Eye (tissue), 1 donor: ENCODE results near the gene ANKRD45.
A peak's percentile ranks its signal among the peaks of the same experiment; 100 is the strongest.
"Not testable (repeated sequence)": the region's sequence is repeated elsewhere in the genome, so short reads cannot be mapped to it uniquely, and the experiment has no call there.

Source experiments
- DNase-seq: peaks from one replicate; pipeline ENCODE4 v3.0.0-alpha.2; 2015

Gene ANKRD45, protein sequence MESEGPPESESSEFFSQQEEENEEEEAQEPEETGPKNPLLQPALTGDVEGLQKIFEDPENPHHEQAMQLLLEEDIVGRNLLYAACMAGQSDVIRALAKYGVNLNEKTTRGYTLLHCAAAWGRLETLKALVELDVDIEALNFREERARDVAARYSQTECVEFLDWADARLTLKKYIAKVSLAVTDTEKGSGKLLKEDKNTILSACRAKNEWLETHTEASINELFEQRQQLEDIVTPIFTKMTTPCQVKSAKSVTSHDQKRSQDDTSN

GRCh38 chr1:173669491-173669941, at the start of gene ANKRD45:
ANKRD45 (minus strand) TSS chr1:173669851; CDS start chr1:173659418, 10,433 bp downstream.
- peak; percentile 94 for DNase-seq

- no peak for DNase-seq
Observed at GRCh38 chr1:173717238-173717637, 47.6 kb upstream of the ANKRD45 start.

DNA sequence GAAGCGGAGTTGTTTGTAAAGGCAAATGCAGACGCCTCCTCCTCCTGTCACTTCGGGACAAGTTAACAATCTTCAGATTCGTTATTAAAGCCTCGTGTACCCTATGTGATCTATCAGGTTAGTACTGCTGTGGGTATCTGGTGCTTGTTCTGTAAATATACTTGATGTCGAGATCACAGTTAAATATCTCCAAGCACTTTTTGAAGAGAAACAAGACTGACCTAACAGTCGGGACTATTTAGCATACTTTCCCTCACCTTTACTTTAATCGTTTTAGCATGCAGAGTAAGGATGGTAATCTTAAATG, 45.8 kb upstream of the ANKRD45 start:
- no peak for DNase-seq

DNA sequence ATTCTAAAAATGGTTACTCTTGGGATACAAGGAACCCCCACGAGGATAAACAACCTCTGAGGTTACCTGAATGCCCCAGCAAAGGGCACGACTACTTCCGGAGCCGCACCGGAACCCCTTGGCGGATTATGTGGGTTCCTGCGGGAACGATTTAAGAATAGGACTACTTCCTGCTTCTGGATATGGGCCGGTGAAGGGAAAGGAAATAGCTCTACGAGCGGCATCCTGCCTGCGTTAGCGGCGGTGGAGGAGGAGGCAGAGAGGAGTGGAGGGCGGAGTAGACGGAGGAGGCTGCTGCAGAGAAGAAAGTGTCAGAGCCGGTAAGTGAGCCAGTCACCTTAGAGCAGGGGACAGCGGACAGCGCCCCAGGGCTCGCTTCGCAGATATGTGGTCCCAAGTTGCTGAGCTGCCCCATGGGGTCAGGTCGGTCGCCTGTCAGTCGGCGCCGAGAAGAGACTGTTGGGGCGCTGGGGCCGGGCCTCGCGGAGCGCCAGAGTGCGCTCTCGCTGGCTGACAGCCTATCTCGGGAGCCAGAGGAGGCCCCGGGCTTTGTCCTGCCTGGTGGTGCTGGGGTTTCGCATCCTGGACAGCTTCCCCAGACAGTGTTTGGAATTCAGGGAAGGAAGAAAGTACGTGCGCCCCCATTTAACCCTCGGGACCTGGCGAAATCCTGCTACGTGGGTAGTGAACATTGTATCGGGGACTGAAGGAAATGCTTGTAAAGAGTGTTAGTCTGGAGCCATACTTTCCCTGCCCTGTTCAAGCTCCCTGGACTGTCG, 45.3 kb upstream of the ANKRD45 start, which contains the start of gene KLHL20:
TSS of gene KLHL20 (plus strand) at position 223 of the 779 bp plus-strand sequence. CDS start 1,063 bp downstream, outside the sequence.
- DNase-seq: peak; percentile 97

- no peak for DNase-seq
Observed at GRCh38 chr1:173714441-173714758, 44.7 kb upstream of the ANKRD45 start.

- no peak for DNase-seq
Observed at GRCh38 chr1:173708787-173709186, 39.1 kb upstream of the ANKRD45 start.

GRCh38 chr1:173705117-173705516, 35.5 kb upstream of the ANKRD45 start:
- no peak for DNase-seq

DNA sequence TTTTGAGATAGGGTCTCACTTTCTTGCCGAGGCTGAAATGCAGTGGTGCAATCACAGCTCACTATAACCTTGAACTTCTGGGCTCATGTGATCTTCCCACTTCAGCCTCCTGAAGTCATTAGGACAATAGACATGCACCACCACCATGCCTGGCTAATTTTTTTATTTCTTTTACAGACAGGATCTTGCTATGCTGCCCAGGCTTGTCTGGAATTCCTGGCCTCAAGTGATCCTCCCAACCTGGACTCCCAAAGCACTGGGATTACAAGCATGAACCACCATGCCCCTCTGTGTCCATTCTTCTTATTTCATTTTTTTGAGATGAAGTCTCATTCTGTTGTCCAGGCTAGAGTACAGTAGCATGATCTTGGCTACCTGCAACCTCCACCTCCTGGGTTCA, 33.1 kb upstream of the ANKRD45 start:
- no peak for DNase-seq

DNA sequence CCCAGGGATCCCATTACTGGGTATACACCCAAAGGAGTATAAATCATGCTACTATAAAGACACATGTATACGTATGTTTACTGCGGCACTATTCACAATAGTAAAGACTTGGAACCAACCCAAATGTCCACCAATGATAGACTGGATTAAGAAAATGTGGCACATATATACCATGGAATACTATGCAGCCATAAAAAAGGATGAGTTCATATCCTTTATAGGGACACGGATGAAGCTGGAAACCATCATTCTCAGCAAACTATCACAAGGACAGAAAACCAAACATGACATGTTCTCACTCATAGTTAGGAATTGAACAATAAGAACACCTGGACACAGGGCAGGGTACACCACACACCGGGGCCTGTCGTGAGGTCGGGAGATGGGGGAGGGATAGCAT, 31.6 kb upstream of the ANKRD45 start:
- DNase-seq: not testable (repeated sequence)

DNA sequence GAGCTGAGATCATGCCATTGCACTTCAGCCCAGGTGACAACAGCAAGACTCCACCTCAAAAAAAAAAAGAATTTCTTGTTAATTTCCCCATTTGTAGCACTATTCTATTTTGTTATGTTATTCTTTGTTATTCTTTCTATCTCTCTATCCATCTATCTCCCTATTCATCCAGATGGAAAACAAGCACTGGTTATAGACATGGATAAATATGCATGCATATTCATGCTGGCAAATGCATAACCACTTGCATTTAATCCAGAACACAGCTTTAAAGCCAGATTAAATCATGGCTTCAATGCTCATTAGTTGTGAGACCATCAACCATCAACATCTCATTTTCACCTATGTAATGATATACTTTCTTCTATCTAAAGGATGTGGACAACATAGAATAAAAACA, 23.6 kb upstream of the ANKRD45 start:
- DNase-seq: no peak

- DNase-seq: no peak
Observed at GRCh38 chr1:173688300-173688699, 18.6 kb upstream of the ANKRD45 start.

DNA sequence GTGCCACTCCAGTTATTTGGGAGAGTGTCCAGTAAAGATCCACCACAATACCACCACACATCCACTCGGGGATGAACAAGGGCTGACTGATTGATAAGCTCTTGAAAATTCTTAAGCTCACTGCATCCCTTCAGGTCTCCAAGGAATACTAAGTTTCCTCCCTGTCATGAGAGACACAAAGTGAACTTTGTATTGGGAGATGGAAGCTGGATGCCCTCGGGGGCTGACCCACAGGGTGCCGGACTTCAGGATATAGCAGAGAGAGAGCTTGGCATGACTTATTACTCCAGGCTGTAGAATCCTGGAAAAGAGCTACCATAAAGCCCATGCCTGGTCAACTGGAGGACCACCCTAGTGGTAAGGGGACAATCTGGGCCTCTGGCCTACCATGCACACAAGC, 15.5 kb upstream of the ANKRD45 start:
- not testable (repeated sequence) for DNase-seq

- DNase-seq: not testable (repeated sequence)
Observed at GRCh38 chr1:173683838-173684237, 14.2 kb upstream of the ANKRD45 start.

DNA sequence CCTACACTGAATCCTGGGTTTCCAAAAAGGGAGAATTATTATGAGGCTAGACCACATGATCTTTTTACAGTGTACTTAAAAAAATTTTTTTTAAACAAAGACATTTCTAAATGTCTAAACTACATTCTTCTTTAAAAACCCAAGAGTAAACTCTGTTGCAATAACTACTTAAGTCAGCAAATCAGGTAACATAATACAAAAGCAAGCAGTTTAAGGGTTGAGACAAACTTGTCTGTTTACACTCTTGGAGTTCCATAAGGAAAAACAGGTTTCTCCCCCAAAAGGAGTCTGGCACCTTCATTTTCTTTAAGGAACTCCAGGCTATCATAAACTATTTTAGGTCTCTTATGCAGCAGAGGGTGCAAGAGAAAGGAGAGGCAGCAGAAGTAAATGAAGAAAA, 12.5 kb upstream of the ANKRD45 start:
- DNase-seq: no peak

- DNase-seq: not testable (repeated sequence)
Observed at GRCh38 chr1:173680152-173680551, 10.5 kb upstream of the ANKRD45 start.

DNA sequence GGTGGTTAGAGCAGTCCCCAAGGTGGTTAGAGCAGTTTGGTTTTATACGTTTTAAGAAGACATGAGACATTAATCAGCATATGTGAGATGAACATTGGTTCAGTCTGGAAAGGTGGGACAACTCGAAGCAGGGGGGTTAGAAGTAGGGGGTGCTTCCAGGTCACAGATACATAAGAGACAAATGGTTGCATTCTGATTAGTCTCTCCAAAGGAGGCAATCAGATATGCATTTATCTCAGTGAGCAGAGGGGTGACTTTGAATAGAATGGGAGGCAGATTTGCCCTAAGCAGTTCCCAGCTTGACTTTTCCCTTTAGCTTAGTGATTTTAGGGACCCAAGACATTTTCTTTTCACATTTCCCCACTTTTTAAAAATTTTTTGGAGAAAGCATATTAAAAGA, 4.8 kb upstream of the ANKRD45 start:
- DNase-seq: not testable (repeated sequence)

- DNase-seq: no peak
Observed at GRCh38 chr1:173666646-173667045, 3.0 kb downstream of the ANKRD45 start.

DNA sequence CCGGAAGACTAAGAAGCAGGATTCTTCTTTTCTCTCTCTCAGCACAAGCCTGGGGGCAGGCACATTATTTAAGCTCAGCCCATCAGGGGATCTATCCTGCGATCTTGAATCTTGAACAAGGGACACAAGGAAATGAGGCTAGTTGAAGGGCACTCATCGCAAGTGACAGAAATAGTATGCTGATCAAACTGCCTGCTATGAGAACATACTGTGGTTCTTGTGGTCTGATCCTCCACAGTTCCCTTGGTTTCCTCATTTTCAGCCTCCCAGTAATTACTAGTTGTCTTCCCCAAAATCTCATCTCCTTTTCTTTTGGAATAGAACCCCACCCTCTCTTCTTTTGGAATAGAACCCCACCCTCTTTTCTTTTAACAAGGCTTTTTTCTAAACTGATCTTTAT, 6.5 kb downstream of the ANKRD45 start:
- no peak for DNase-seq

GRCh38 chr1:173661763-173662162, 7.9 kb downstream of the ANKRD45 start:
- no peak for DNase-seq

DNA sequence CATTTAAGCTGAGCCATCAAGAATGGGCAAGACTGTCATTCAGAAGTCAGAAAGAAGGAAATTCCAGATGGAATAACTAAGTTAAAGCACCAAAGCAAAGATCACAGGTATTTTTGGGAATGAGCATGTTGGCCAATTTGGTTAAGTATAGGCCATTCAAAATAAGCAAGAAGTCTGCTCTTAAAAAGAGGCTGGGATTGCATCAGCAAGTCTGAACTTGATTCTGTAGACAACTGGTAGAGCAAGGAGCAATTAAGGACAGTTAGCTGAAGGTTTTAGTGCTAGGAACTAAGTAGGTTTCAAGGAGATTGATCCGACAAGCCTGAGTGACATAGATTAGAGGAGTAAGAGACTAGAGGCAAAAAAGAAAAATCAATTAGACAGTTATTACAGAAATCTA, 8.4 kb downstream of the ANKRD45 start:
- DNase-seq: no peak

- no peak for DNase-seq
Observed at GRCh38 chr1:173660306-173660705, 9.3 kb downstream of the ANKRD45 start.

DNA sequence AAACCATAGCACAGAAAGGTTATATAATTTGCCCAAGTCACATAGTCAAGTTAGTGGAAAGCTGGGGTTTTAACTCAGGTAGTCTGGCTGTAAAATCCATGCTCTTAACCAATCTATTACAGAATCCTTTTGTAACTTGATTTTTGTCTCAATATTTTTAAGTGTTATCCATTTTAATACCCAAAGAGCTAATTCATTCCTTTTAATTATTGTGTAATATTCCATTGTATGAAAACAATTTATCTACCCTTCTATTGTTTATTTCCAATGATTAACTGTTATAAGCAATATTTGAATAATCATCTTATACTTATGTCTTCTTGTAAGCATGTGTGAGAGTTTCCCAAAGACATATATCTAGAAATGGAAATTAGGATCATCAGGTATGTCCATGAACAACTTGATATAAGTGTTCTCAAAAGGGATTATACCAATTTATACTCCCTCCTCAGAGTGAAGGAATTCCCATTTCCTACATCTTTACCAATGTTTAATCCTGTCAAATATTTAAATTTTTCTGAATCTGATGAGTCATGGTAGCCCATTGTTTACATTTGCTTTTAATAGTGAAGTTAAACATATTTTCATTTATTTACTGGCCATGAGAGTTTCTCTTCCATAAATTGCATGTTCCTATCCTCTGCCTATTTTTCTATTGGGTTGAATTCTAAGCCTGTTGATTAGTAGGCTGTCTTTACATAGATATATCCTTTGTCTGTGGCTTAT, 20.6 kb downstream of the ANKRD45 start:
- no peak for DNase-seq

DNA sequence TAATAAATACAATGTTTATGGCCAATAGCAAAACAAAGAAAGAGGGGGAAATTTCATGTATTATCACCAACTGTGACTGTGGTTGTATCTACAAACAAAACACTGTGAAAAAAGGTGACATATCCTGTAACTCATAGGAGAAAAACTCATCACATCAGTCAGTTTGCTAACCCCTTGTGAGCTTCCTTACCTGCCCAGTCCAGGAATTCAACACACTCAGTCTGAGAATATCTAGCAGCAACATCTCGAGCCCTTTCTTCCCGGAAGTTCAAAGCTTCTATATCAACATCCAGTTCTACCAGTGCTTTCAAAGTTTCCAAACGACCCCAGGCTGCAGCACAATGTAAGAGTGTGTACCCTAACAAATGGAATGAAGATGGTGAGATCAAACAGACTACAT, 23.0 kb downstream of the ANKRD45 start:
- DNase-seq: no peak
